ENCODE results near the gene TEKT5.
"Not testable (repeated sequence)": the region's sequence is repeated elsewhere in the genome, so short reads cannot be mapped to it uniquely, and the experiment has no call there.

GRCh38 chr16:10633429-10633828 is 61.3 kb downstream of the TEKT5 start:
- TF ChIP-seq POLR2AphosphoS5, POLR2A (IDR thresholded peaks at IDR 0.05; ENCODE audit: low read depth, low read length): not testable (repeated sequence)

Measured in GM12891 (cell line).